ENCODE results near the gene MAP2K7. TPM values are rescaled to one million over a fixed set of nuclear protein-coding genes. Genes with fewer than 3 reads are reported as not detected.

Gene MAP2K7
- total RNA-seq, 1 experiment from 2014 or later, result 59.1 TPM

DNA sequence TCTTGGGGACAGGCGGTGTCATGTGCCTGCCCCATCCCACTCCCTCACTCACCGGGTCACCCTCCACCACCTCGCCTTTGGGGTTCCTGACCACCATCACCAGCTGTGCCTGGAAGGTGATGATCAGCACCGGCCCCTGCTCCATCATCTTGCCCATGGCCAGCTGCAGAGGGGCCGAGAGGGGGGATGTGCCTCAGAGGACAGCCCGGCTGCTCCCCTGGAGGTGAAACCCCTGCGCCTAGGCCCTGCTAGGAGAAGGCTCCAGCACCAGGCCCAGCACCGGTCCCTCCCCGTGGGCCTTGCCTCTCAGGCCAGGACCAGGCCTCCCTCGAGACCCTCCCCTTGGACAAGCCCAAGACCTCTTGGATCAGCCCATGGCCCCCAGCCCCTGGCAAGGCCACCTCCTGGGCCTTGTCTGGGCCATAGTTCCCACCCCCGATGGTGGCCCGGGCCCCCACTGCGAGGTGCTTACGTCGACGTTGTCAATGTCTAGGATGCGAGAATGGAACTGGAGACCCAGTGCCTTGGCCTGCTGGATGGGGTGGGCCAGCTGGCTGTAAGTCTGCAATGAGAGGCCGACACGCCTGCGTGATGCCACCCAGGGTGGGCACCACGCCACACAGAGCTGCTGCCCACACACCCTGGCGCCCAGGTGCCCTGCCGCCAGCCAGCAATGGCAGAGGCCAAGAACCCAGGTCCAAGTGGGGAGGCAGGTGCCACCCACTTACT is 24.1 kb downstream of the MAP2K7 start:
- Histone ChIP-seq H3K27ac (ENCODE audit: low read depth, low read length) (peak overlapping the region; percentile 57), H3K27me3 (ENCODE audit: insufficient read depth, low read length) (no peaks in the 10 kb centered on the region), H3K9me3 (ENCODE audit: control insufficient read depth in 1 of 2, insufficient read depth in 1 of 2, low read depth in 1 of 2, low read length in 2 of 2) (no peaks in the 10 kb centered on the region), H3K9me2 (ENCODE audit: insufficient read depth) (no peaks in the 10 kb centered on the region), H3K4me2 (ENCODE audit: low read length) (peak overlapping the region; percentile 55; the same call in 1 of the 2 replicates), H3K4me1 (ENCODE audit: control insufficient read depth in 1 of 2, insufficient read depth in 2 of 2, low read length in 2 of 2) (peaks cover 22 to 52% of the 10 kb centered on the region in 2 experiments), H2AFZ (ENCODE audit: low read depth, low read length, poor library complexity, severe bottlenecking) (no peak overlapping the region), H3K36me3 (ENCODE audit: control insufficient read depth in 1 of 2, insufficient read depth in 2 of 2, low read length in 2 of 2) (peaks cover 9 to 14% of the 10 kb centered on the region in 2 experiments), H3K9ac (ENCODE audit: low read length) (peak overlapping the region; percentile 26; the same call in 1 of the 2 replicates), H3K79me2 (ENCODE audit: insufficient read depth, low read length) (no peaks in the 10 kb centered on the region), H3K4me3 (replicated peaks in 1 of 2; ENCODE audit: low read depth in 1 of 2, low read length in 2 of 2) (no peak overlapping the region), H4K20me1 (ENCODE audit: insufficient read depth) (no peaks in the 10 kb centered on the region)
- no TSS peak for BruUV-seq (replicated peaks)
- RAD21 ChIA-PET (ENCODE audit: low non-redundant PET in 1 of 2, low total read pairs in 2 of 2, uncharacterized antibody in 2 of 2, unreplicated experiment in 2 of 2), result no interaction called here
- intact Hi-C loops (cut with micrococcal nuclease), result no loop called here
- CTCF ChIA-PET, result interaction anchor here (1.3 to 1.5 kb wide), 2 partner anchors 17 to 231 kb away, joined by 3 read pairs; no protein-coding TSS in a partner anchor
- ATAC-seq, result no peak
- TF ChIP-seq, protein P1, sequence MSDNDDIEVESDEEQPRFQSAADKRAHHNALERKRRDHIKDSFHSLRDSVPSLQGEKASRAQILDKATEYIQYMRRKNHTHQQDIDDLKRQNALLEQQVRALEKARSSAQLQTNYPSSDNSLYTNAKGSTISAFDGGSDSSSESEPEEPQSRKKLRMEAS (IDR thresholded peaks at IDR 0.05), result no peak
- TF ChIP-seq POLR2AphosphoS5 (IDR thresholded peaks at IDR 0.05; ENCODE audit: low read depth, low read length), result peak; percentile 17; the same call in 1 of the 2 replicates
- no peak for DNase-seq (ENCODE audit: low read depth, low spot score)
- POLR2A ChIA-PET, result no interaction called here

DNA sequence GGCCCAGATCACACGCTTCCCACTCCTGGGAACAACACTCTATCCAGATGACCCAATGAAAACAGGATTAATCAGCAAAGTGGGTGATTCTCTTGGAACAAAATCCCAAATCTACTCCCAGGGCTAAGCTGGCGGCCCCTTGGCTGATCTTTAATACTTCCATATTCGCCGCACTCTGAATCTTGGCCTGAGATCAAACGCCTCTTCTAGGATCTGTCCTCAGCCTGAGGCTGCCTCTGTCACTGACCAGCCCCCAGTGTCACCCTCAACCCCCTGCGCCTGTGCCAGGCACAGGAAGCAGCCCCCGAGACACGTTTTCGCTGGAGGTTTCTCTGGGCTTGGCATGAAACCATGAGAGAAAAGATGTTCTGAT is 24.6 kb downstream of the MAP2K7 start:
- TF ChIP-seq TCF7L2 (IDR thresholded peaks at IDR 0.05; ENCODE audit: borderline replicate concordance, extremely low read depth, insufficient read depth, insufficient read length), result no peak
- TF ChIP-seq, protein P2, sequence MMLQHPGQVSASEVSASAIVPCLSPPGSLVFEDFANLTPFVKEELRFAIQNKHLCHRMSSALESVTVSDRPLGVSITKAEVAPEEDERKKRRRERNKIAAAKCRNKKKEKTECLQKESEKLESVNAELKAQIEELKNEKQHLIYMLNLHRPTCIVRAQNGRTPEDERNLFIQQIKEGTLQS (IDR thresholded peaks at IDR 0.05), result no peak
- TF ChIP-seq, protein P3, sequence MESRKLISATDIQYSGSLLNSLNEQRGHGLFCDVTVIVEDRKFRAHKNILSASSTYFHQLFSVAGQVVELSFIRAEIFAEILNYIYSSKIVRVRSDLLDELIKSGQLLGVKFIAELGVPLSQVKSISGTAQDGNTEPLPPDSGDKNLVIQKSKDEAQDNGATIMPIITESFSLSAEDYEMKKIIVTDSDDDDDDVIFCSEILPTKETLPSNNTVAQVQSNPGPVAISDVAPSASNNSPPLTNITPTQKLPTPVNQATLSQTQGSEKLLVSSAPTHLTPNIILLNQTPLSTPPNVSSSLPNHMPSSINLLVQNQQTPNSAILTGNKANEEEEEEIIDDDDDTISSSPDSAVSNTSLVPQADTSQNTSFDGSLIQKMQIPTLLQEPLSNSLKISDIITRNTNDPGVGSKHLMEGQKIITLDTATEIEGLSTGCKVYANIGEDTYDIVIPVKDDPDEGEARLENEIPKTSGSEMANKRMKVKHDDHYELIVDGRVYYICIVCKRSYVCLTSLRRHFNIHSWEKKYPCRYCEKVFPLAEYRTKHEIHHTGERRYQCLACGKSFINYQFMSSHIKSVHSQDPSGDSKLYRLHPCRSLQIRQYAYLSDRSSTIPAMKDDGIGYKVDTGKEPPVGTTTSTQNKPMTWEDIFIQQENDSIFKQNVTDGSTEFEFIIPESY (IDR thresholded peaks at IDR 0.05; ENCODE audit: extremely low read depth, insufficient replicate concordance, low read length), result no peak
- TF ChIP-seq EGR1 (IDR thresholded peaks at IDR 0.05; ENCODE audit: low read depth), result no peak
- TF ChIP-seq ZNF274 (IDR thresholded peaks at IDR 0.05; ENCODE audit: low read depth, low read length), result no peak
- TF ChIP-seq POLR2A (IDR thresholded peaks at IDR 0.05; ENCODE audit: borderline replicate concordance, extremely low read depth, insufficient read depth, insufficient read length), result no peak
- no peak for TF ChIP-seq SRF (IDR thresholded peaks at IDR 0.05; ENCODE audit: low read depth)
- no peak for TF ChIP-seq YY1 (IDR thresholded peaks at IDR 0.05; ENCODE audit: extremely low read depth, insufficient replicate concordance, low read depth, low read length)
- BruUV-seq (replicated peaks), result no TSS peak
- ATAC-seq, result no peak
- Histone ChIP-seq H3K4me2 (ENCODE audit: low read length) (peak overlapping the region; percentile 55), H3K79me2 (ENCODE audit: insufficient read depth, low read length) (no peaks in the 10 kb centered on the region), H4K20me1 (ENCODE audit: insufficient read depth) (no peaks in the 10 kb centered on the region), H3K4me3 (replicated peaks in 1 of 2; ENCODE audit: low read depth in 1 of 2, low read length in 2 of 2) (no peak overlapping the region), H3K36me3 (ENCODE audit: control insufficient read depth in 1 of 2, insufficient read depth in 2 of 2, low read length in 2 of 2) (peaks cover 14 to 15% of the 10 kb centered on the region in 2 experiments; a peak in 3 of 4 replicates), H3K4me1 (ENCODE audit: control insufficient read depth in 1 of 2, insufficient read depth in 2 of 2, low read length in 2 of 2) (peaks cover 22 to 52% of the 10 kb centered on the region in 2 experiments), H3K27ac (ENCODE audit: low read depth, low read length) (peak overlapping the region; percentile 57), H2AFZ (ENCODE audit: low read depth, low read length, poor library complexity, severe bottlenecking) (no peak overlapping the region), H3K9me2 (ENCODE audit: insufficient read depth) (no peaks in the 10 kb centered on the region), H3K27me3 (ENCODE audit: insufficient read depth, low read length) (no peaks in the 10 kb centered on the region), H3K9me3 (ENCODE audit: control insufficient read depth in 1 of 2, insufficient read depth in 1 of 2, low read depth in 1 of 2, low read length in 2 of 2) (no peaks in the 10 kb centered on the region), H3K9ac (ENCODE audit: low read length) (peak overlapping the region; percentile 26)
- ChIA-PET POLR2A (interaction anchor here (2.5 to 3.4 kb wide), 2 partner anchors 8 to 16 kb away, joined by 17 read pairs; partner anchors contain the start of genes SNAPC2 and TIMM44), CTCF (interaction anchor here (0.9 to 2.1 kb wide), 4 partner anchors 10 to 230 kb away, joined by 3 to 4 read pairs (median 4); no protein-coding TSS in a partner anchor), RAD21 (ENCODE audit: low non-redundant PET in 1 of 2, low total read pairs in 2 of 2, uncharacterized antibody in 2 of 2, unreplicated experiment in 2 of 2) (interaction anchor here in 1 of 2 experiments (0.6 kb wide), 1 partner anchor 8 kb away, joined by 6 read pairs; the partner anchor contains the start of gene SNAPC2)
- no peak for DNase-seq (ENCODE audit: low read depth, low spot score)
- intact Hi-C loops (cut with micrococcal nuclease), result no loop called here

Data from HCT116 (cell line).